Measurements from ENCODE around the gene TMEM196. TPM values are rescaled to one million over a fixed set of nuclear protein-coding genes. Genes with fewer than 3 reads are reported as not detected.

The TMEM196 gene
- total and polyA plus RNA-seq, 2 of the 4 experiments (the other 2 are of a cell fraction), result not detected

GRCh38 chr7:19728716-19729115, 44.7 kb downstream of the TMEM196 start:
- intact Hi-C loops (cut with micrococcal nuclease), result no loop called here
- ATAC-seq (ENCODE audit: low read depth) (no peak), DNase-seq (no peak)
- in situ Hi-C loops (cut with MboI; ENCODE audit: low sequenced_read_pairs), result no loop called here
- no peaks in the 10 kb centered on the region for H3K4me1 ChIP-seq (ENCODE audit: control insufficient read depth, insufficient read depth, low read length)
- H3K56ac ChIP-seq (ENCODE audit: extremely low read depth, insufficient read depth, low read length), result no peak overlapping the region
- no peak overlapping the region for H3K18ac ChIP-seq (ENCODE audit: low read depth, low read length)
- H3K9me1 ChIP-seq (ENCODE audit: insufficient read depth, low read length), result no peaks in the 10 kb centered on the region
- ChIA-PET POLR2A (ENCODE audit: unreplicated experiment) (no interaction called here), CTCF (interaction anchor here (0.8 kb wide), 2 partner anchors 15 to 20 kb away, joined by 3 to 4 read pairs; partner anchors contain the start of gene POLR1F)
- no peak overlapping the region for H3K27ac ChIP-seq (ENCODE audit: insufficient read depth, low read length)
- no peaks in the 10 kb centered on the region for H3K79me1 ChIP-seq (ENCODE audit: low read depth in 1 of 2, low read length in 2 of 2)
- H4K91ac ChIP-seq (ENCODE audit: insufficient read depth, low read depth, low read length), result no peak overlapping the region
- no peak overlapping the region for H4K5ac ChIP-seq (ENCODE audit: low read depth, low read length)
- H2AK5ac ChIP-seq (ENCODE audit: low read depth, low read length), result no peak overlapping the region
- no peak overlapping the region for H2BK5ac ChIP-seq (ENCODE audit: low read depth, low read length, poor library complexity, severe bottlenecking)
- dilution Hi-C loops (cut with HindIII; ENCODE audit: low sequenced_read_pairs, unreplicated experiment), result no loop called here
- no peak overlapping the region for H4K8ac ChIP-seq (ENCODE audit: low read depth in 2 of 2, low read length in 2 of 2)
- no peak overlapping the region for H2AK9ac ChIP-seq (replicated peaks; ENCODE audit: low read depth, low read length, poor library complexity)
- H3K4me2 ChIP-seq (ENCODE audit: low read depth, low read length), result no peak overlapping the region
- H2BK120ac ChIP-seq (ENCODE audit: low read depth, low read length), result no peak overlapping the region
- H3K23ac ChIP-seq (ENCODE audit: low read depth, low read length), result no peak overlapping the region
- H3K4ac ChIP-seq (ENCODE audit: low read depth, low read length), result no peak overlapping the region
- no peak overlapping the region for H2BK15ac ChIP-seq (ENCODE audit: low read depth, low read length)
- no peak overlapping the region for H3K14ac ChIP-seq (replicated peaks; ENCODE audit: low read depth, low read length)
- H3K36me3 ChIP-seq (ENCODE audit: control insufficient read depth, insufficient read depth, low read length), result no peaks in the 10 kb centered on the region
- no peak overlapping the region for H3K9ac ChIP-seq (ENCODE audit: low read depth, low read length)
- H3K4me3 ChIP-seq (ENCODE audit: insufficient read depth, low read depth, low read length), result no peak overlapping the region
- no CpG with 5 or more reads among the region's 3 CpGs for WGBS, 2 experiments (ENCODE audit: extremely low coverage in 2 of 2, insufficient read length in 1 of 2)
- no peak overlapping the region for H2BK20ac ChIP-seq (ENCODE audit: low read depth, low read length)
- H4K20me1 ChIP-seq (ENCODE audit: insufficient read depth, low read length), result no peaks in the 10 kb centered on the region
- BruUV-seq (replicated peaks), result no TSS peak
- H3K27me3 ChIP-seq (ENCODE audit: control insufficient read depth, insufficient read depth, low read length), result no peaks in the 10 kb centered on the region
- TF ChIP-seq BHLHE40 (IDR thresholded peaks at IDR 0.05; ENCODE audit: low read depth, low read length), result no peak
- TF ChIP-seq SMC3 (IDR thresholded peaks at IDR 0.05; ENCODE audit: low read depth, low read length), result no peak
- TF ChIP-seq, protein P1, sequence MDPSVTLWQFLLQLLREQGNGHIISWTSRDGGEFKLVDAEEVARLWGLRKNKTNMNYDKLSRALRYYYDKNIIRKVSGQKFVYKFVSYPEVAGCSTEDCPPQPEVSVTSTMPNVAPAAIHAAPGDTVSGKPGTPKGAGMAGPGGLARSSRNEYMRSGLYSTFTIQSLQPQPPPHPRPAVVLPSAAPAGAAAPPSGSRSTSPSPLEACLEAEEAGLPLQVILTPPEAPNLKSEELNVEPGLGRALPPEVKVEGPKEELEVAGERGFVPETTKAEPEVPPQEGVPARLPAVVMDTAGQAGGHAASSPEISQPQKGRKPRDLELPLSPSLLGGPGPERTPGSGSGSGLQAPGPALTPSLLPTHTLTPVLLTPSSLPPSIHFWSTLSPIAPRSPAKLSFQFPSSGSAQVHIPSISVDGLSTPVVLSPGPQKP (IDR thresholded peaks at IDR 0.05; ENCODE audit: borderline replicate concordance, low read depth, low read length), result no peak
- TF ChIP-seq CEBPB (IDR thresholded peaks at IDR 0.05; ENCODE audit: low read depth, low read length), result no peak
- no peak for TF ChIP-seq FOS (IDR thresholded peaks at IDR 0.05; ENCODE audit: low read depth, low read length)
- TF ChIP-seq MAFK (IDR thresholded peaks at IDR 0.05; ENCODE audit: low read depth, low read length), result no peak
- no peak for TF ChIP-seq POLR2A (IDR thresholded peaks at IDR 0.05; ENCODE audit: low read depth, low read length)
- TF ChIP-seq MXI1 (IDR thresholded peaks at IDR 0.05; ENCODE audit: borderline replicate concordance, low read depth, low read length), result no peak
- TF ChIP-seq MAZ (IDR thresholded peaks at IDR 0.05; ENCODE audit: borderline replicate concordance, low read depth, low read length), result no peak
- no peak for TF ChIP-seq CHD1 (IDR thresholded peaks at IDR 0.05; ENCODE audit: low read depth, low read length)
- TF ChIP-seq, protein P2, sequence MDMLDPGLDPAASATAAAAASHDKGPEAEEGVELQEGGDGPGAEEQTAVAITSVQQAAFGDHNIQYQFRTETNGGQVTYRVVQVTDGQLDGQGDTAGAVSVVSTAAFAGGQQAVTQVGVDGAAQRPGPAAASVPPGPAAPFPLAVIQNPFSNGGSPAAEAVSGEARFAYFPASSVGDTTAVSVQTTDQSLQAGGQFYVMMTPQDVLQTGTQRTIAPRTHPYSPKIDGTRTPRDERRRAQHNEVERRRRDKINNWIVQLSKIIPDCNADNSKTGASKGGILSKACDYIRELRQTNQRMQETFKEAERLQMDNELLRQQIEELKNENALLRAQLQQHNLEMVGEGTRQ (IDR thresholded peaks at IDR 0.05; ENCODE audit: low read depth, low read length), result no peak
- TF ChIP-seq RFX5 (IDR thresholded peaks at IDR 0.05; ENCODE audit: low read depth, low read length), result no peak
- TF ChIP-seq CTCF (conservative IDR thresholded peaks at IDR 0.05; ENCODE audit: low read depth, low read length), result no peak
- no peak for TF ChIP-seq RCOR1 (IDR thresholded peaks at IDR 0.05; ENCODE audit: insufficient replicate concordance, low read length)
- no peak for TF ChIP-seq NFE2L2 (IDR thresholded peaks at IDR 0.05; ENCODE audit: low read depth, low read length)
- TF ChIP-seq RAD21 (IDR thresholded peaks at IDR 0.05; ENCODE audit: low read length), result no peak
- no peak overlapping the region for H2AFZ ChIP-seq (replicated peaks; ENCODE audit: low read length, poor library complexity)
- H3K9me3 ChIP-seq (ENCODE audit: control insufficient read depth, insufficient read depth, low read length), result no peaks in the 10 kb centered on the region
